GM12878 (cell line): ENCODE measurements around the gene RAP1GAP2. TPM values are rescaled to one million over a fixed set of nuclear protein-coding genes. Genes with fewer than 3 reads are reported as not detected.

ENCODE experiments used
- ATAC-seq: fragments of 200-7000 bp; cut with Tn5 transposase; 3 replicates; pipeline ENCODE4 v1.9.1; 2020; ENCODE audit warnings: mild to moderate bottlenecking, moderate library complexity
- BruUV-seq: library from RNA; stranded (reverse); fragments of 400-500 nt; replicated peaks from 2 replicates; lab custom pipeline; 2021; lab: Mats Ljungman, UMichigan
- CTCF ChIA-PET: fragments of 300-600 bp; sonication (Branson Sonifier 250); formaldehyde crosslinking; extraction: SDS; loops from one replicate; lab custom pipeline; 2021; ENCODE audit warnings: inconsistent platforms; lab: Yijun Ruan, JAX
- POLR2A ChIA-PET: fragments of 350-600 bp; formaldehyde crosslinking; extraction: SDS; loops from one replicate; lab custom pipeline; 2021; ENCODE audit warnings: inconsistent platforms; lab: Charles Lee
- RAD21 ChIA-PET: fragments of 300-600 bp; sonication (Branson Sonifier 250); formaldehyde crosslinking; loops from one replicate; lab custom pipeline; 2023; ENCODE audit warnings: antibody characterized with exemption; ENCODE audit not compliant: unreplicated experiment; lab: Charles Lee
- SMC1A ChIA-PET: fragments of 300-600 bp; sonication (Branson Sonifier 250); formaldehyde crosslinking; loops from one replicate; lab custom pipeline; 2023; ENCODE audit not compliant: unreplicated experiment, uncharacterized antibody; lab: Charles Lee
- DNase-seq: peaks from one replicate; pipeline ENCODE4 v3.0.0-alpha.2; 2011; ENCODE audit warnings: low read depth, low spot score
- FAIRE-seq: peaks from 3 replicates; lab custom pipeline; 2011; peaks lifted over from hg19 to GRCh38; lab: Jason Lieb, UNC
- H2AFZ ChIP-seq: 2 replicates; pipeline ENCODE4 v1.6.0; 2011; ENCODE audit warnings: low read depth, low read length, control low read depth; ENCODE audit not compliant: control insufficient read depth
- H3K27ac ChIP-seq: 2 replicates; pipeline ENCODE4 v1.5.1; 2011; ENCODE audit warnings: control low read depth; ENCODE audit not compliant: control insufficient read depth, insufficient read depth
- H3K27me3 ChIP-seq, 2 experiments: replicated peaks in 1 of 2; 2 replicates each; pipeline versions ENCODE4 v1.6.0 to v1.6.1; 2011; ENCODE audit warnings: low read length in 1 of 2; ENCODE audit not compliant: control insufficient read depth in 2 of 2, insufficient read depth in 2 of 2
- H3K36me3 ChIP-seq, 2 experiments: 2 replicates each; pipeline ENCODE4 v1.5.1; 2011; ENCODE audit warnings: low read length in 1 of 2; ENCODE audit not compliant: control insufficient read depth in 2 of 2, insufficient read depth in 2 of 2
- H3K4me1 ChIP-seq: 2 replicates; pipeline ENCODE4 v1.6.1; 2011; ENCODE audit warnings: mild to moderate bottlenecking, low read length, moderate library complexity, mixed read lengths; ENCODE audit not compliant: control insufficient read depth, insufficient read depth
- H3K4me2 ChIP-seq: 2 replicates; pipeline ENCODE4 v1.6.0; 2011; ENCODE audit warnings: control low read depth; ENCODE audit not compliant: control insufficient read depth, insufficient read depth
- H3K4me3 ChIP-seq: fragments of 200-600 bp; sonication (generic); 2 replicates; pipeline ENCODE4 v1.5.1; 2016
- H3K79me2 ChIP-seq: 2 replicates; pipeline ENCODE4 v1.6.0; 2011; ENCODE audit warnings: low read length; ENCODE audit not compliant: control insufficient read depth, insufficient read depth
- H3K9ac ChIP-seq: 2 replicates; pipeline ENCODE4 v1.8.0; 2011; ENCODE audit warnings: low read length, control low read depth, mixed read lengths; ENCODE audit not compliant: control insufficient read depth, insufficient read depth
- H3K9me3 ChIP-seq: replicated peaks from 3 replicates; pipeline ENCODE4 v1.5.1; 2011; ENCODE audit warnings: mild to moderate bottlenecking, low read length; ENCODE audit not compliant: control insufficient read depth, insufficient read depth
- H4K20me1 ChIP-seq: 2 replicates; pipeline ENCODE4 v1.6.0; 2011; ENCODE audit not compliant: control insufficient read depth, insufficient read depth
- MYC ChIP-seq: IDR thresholded peaks from 2 replicates; pipeline ENCODE4 v1.6.1; 2011; ENCODE audit warnings: mild to moderate bottlenecking, low read length, moderate library complexity, inconsistent platforms; ENCODE audit not compliant: insufficient read depth, insufficient replicate concordance, insufficient read length, severe bottlenecking
- RAD21 ChIP-seq: IDR thresholded peaks from 2 replicates; pipeline ENCODE4 v1.6.1; 2011; ENCODE audit warnings: mild to moderate bottlenecking, low read depth, low read length, moderate library complexity; ENCODE audit not compliant: insufficient read depth
- RAD51 ChIP-seq: fragments of 450-650 bp; IDR thresholded peaks from 2 replicates; pipeline ENCODE4 v1.6.1; 2016; ENCODE audit warnings: moderate library complexity, mild to moderate bottlenecking, inconsistent platforms
- TCF12 ChIP-seq: IDR thresholded peaks from 2 replicates; pipeline ENCODE4 v1.6.1; 2011; ENCODE audit warnings: low read depth, mild to moderate bottlenecking, low read length
- ZNF217 ChIP-seq: fragments of 450-650 bp; IDR thresholded peaks from 2 replicates; pipeline ENCODE4 v1.6.1; 2017; ENCODE audit warnings: antibody characterized with exemption, mild to moderate bottlenecking
- WGBS: methylation state at CpG from one replicate; pipeline ENCODE4 v1.1.6; 2016; ENCODE audit warnings: low lambda C conversion rate; ENCODE audit not compliant: insufficient replicate concordance, insufficient coverage; ENCODE audit errors: missing lambda C conversion rate; 5-methylcytosine and 5-hydroxymethylcytosine counted together
- in situ Hi-C: fragments of 300-500 bp; cut with MboI; formaldehyde crosslinking; loops from 9 replicates; pipeline ENCODE4 v1.14.3; 2018; ENCODE audit warnings: mixed read lengths
- intact Hi-C: fragments of 100-400 bp; cut with micrococcal nuclease; formaldehyde crosslinking; loops from one replicate; pipeline ENCODE4 v1.14.2; 2022; ENCODE audit not compliant: unreplicated experiment
- polyA plus RNA-seq, 11 experiments: library from polyadenylated mRNA; depleted of rRNA in 4 of 11; unstranded in 6 of 11; stranded (reverse) in 5 of 11; fragments of >200 nt; fragmentation: Nextera tagmentation in 4 of 11; fragmentation: Illumina TruSeq in 1 of 11; extraction: Ambion mirVana in 4 of 11; extraction: Trizol in 1 of 11; gene quantifications; 1 replicate in 1 of 11; 2 replicates in 10 of 11; pipeline versions ENCODE4 v1.2.1 to v1.2.3, GENCODE V29; 2011 to 2016; ENCODE audit warnings: inconsistent platforms in 2 of 11, missing spikeins in 2 of 11, low read depth in 1 of 11
- total RNA-seq, 4 experiments: library from RNA; depleted of rRNA in 3 of 4; stranded (reverse); fragments of >200 nt in 3 of 4; fragmentation: Illumina TruSeq in 1 of 4; extraction: Trizol in 1 of 4; gene quantifications; 2 replicates each; pipeline versions ENCODE4 v1.2.1 to v1.2.3, GENCODE V29; 2013 to 2021
- TF ChIP-seq, protein P1 (sequence below): fragments of 150-350 bp; IDR thresholded peaks from 2 replicates; pipeline ENCODE4 v1.6.1; 2014; ENCODE audit warnings: mild to moderate bottlenecking, low read depth, low read length
- TF ChIP-seq, protein P2 (sequence below): fragments of 450-650 bp; conservative IDR thresholded peaks from 2 replicates; pipeline ENCODE4 v1.6.1; 2017; ENCODE audit warnings: mild to moderate bottlenecking, moderate library complexity
- TF ChIP-seq, protein P3 (sequence below): IDR thresholded peaks from 2 replicates; pipeline ENCODE4 v1.6.1; 2011; ENCODE audit warnings: mild to moderate bottlenecking, low read depth, low read length, moderate library complexity; ENCODE audit not compliant: insufficient replicate concordance

Gene RAP1GAP2
- total and polyA plus RNA-seq, 10 of the 15 experiments (the other 5 are each of a cell fraction or from before 2014, with no cell fraction given) = 0.03 to 0.95 (median 0.49) TPM; not detected in 2

- no peak overlapping the region for H3K9ac ChIP-seq
- in situ Hi-C loops (no loop called here), intact Hi-C loops (no loop called here)
- H2AFZ ChIP-seq = no peak overlapping the region
- H3K79me2 ChIP-seq = no peaks in the 10 kb centered on the region
- no peaks in the 10 kb centered on the region for H3K36me3 ChIP-seq
- FAIRE-seq (no peak), ATAC-seq (no peak), DNase-seq (no peak)
- no peak for TF ChIP-seq ZNF217
- no peak for TF ChIP-seq TCF12
- TF ChIP-seq, protein P1, sequence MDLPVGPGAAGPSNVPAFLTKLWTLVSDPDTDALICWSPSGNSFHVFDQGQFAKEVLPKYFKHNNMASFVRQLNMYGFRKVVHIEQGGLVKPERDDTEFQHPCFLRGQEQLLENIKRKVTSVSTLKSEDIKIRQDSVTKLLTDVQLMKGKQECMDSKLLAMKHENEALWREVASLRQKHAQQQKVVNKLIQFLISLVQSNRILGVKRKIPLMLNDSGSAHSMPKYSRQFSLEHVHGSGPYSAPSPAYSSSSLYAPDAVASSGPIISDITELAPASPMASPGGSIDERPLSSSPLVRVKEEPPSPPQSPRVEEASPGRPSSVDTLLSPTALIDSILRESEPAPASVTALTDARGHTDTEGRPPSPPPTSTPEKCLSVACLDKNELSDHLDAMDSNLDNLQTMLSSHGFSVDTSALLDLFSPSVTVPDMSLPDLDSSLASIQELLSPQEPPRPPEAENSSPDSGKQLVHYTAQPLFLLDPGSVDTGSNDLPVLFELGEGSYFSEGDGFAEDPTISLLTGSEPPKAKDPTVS = no peak
- TF ChIP-seq, protein P2, sequence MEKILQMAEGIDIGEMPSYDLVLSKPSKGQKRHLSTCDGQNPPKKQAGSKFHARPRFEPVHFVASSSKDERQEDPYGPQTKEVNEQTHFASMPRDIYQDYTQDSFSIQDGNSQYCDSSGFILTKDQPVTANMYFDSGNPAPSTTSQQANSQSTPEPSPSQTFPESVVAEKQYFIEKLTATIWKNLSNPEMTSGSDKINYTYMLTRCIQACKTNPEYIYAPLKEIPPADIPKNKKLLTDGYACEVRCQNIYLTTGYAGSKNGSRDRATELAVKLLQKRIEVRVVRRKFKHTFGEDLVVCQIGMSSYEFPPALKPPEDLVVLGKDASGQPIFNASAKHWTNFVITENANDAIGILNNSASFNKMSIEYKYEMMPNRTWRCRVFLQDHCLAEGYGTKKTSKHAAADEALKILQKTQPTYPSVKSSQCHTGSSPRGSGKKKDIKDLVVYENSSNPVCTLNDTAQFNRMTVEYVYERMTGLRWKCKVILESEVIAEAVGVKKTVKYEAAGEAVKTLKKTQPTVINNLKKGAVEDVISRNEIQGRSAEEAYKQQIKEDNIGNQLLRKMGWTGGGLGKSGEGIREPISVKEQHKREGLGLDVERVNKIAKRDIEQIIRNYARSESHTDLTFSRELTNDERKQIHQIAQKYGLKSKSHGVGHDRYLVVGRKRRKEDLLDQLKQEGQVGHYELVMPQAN = no peak
- TF ChIP-seq, protein P3, sequence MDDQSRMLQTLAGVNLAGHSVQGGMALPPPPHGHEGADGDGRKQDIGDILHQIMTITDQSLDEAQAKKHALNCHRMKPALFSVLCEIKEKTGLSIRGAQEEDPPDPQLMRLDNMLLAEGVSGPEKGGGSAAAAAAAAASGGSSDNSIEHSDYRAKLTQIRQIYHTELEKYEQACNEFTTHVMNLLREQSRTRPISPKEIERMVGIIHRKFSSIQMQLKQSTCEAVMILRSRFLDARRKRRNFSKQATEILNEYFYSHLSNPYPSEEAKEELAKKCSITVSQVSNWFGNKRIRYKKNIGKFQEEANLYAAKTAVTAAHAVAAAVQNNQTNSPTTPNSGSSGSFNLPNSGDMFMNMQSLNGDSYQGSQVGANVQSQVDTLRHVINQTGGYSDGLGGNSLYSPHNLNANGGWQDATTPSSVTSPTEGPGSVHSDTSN = no peak
- TF ChIP-seq RAD21 = no peak
- no peak for TF ChIP-seq RAD51
- no peak for TF ChIP-seq MYC
- whole genome bisulfite sequencing = 44% methylated on average over 15 of the region's 15 CpGs
- CTCF ChIA-PET = interaction anchor here (1.4 kb wide), 1 partner anchor 128 kb away, joined by 3 read pairs; no protein-coding TSS in a partner anchor
- H4K20me1 ChIP-seq = no peaks in the 10 kb centered on the region
- POLR2A ChIA-PET = no interaction called here
- no TSS peak for BruUV-seq
- H3K9me3 ChIP-seq = peaks cover 2% of the 10 kb centered on the region; the same call in 2 of the 3 replicates
- no peak overlapping the region for H3K4me2 ChIP-seq
- H3K27me3 ChIP-seq = no peaks in the 10 kb centered on the region
- no peaks in the 10 kb centered on the region for H3K4me1 ChIP-seq
- H3K4me3 ChIP-seq = no peak overlapping the region
- SMC1A ChIA-PET = no interaction called here
- RAD21 ChIA-PET = no interaction called here
- no peak overlapping the region for H3K27ac ChIP-seq
These were observed 109.7 kb downstream of the RAP1GAP2 start for GRCh38 chr17:2905696-2906501.
